Stimulated activated CD4-positive, alpha-beta T cell treated with anti-CD3 and anti-CD28 coated beads, Interleukin-12 subunit alpha, Interleukin-12 subunit beta, amount 100 ng/mL, for 24 hours (primary cell): Measurements from ENCODE around the gene UVSSA.

ENCODE experiments used
- DNase-seq, 2 experiments: peaks; one replicate each; pipeline ENCODE4 v3.0.0-alpha.2; 2020; ENCODE audit warnings: low read depth in 2 of 2

The UVSSA gene

DNA sequence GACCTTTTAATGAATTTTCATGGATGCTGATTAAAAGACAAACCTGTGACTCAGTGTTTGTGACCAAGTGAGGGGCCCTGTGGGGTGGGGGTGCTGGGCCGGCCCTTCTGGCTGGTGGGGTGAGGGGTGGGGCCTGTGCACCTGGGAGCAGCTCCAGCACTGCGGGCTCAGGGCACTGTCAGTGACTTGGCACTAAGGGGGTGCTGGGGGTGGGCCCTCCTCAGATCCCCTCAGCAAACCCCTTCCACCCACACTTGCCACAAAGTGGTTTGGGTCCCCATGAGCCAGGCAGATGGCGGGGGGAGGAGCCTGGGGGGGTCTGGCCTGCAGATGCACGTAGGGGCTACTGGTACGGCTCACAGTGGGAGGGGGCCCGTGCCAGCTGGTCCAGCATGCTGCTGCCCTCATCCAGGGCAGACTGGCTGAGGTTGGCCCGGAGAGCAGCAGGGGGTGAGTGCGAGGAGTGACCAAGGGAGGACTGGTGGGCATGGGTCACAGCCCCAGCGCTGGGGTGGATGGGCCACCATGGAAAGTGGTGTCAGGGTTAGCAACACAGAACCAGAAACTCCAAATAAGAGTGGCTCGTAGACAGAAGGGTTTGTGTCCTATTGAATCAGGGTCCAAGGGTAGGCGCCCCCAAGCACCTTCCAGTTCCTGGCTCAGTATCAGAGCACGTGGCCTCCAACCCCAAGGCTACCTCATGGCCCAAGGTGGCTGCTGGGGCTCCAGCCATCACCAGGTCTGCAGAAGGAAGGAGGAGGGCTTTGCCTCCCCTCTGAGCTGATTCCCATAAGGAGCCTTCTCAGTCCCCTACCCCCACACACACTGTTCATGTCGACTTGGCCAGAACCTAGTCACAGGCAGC lies 49.2 kb downstream of the UVSSA start:
- no peak for DNase-seq

DNA sequence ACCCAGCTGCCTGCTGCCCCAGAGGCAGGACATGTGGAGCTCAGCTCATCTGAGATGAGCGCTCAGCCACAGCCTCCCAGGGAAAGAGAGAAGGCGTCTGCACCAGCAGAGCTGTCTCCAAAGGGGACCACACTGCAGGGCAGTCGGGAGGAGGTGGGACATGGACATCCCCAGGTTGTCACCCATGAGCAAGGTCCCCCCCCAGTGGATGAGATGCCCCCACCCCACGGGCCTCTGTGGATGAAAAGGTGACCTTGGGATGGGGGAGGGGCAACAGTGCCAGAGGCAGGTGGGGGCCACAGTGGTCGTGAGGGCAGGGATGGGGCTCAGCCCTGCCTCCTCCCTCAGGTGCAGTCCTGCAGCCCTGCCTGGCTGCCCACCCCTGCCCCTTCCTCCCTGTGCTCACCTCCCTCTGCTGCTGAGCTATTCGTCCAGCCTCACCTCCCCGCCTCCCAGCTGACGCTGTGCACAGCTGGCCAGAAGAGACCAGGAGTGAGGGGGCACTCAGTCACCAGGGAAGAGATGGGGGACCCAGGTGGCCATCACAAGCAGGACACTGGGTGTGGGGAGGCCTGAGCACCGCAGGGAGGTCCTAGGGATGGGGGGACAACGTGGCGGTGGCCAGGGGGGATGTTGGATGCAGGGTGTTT lies 49.9 kb downstream of the UVSSA start:
- no peak for DNase-seq

GRCh38 chr4:1398681-1399507 lies 51.9 kb downstream of the UVSSA start:
- DNase-seq, result no peak

- no peak for DNase-seq
Observed at GRCh38 chr4:1399508-1400190, 52.6 kb downstream of the UVSSA start.

- no peak for DNase-seq
Observed at GRCh38 chr4:1400191-1400805, 53.3 kb downstream of the UVSSA start.

DNA sequence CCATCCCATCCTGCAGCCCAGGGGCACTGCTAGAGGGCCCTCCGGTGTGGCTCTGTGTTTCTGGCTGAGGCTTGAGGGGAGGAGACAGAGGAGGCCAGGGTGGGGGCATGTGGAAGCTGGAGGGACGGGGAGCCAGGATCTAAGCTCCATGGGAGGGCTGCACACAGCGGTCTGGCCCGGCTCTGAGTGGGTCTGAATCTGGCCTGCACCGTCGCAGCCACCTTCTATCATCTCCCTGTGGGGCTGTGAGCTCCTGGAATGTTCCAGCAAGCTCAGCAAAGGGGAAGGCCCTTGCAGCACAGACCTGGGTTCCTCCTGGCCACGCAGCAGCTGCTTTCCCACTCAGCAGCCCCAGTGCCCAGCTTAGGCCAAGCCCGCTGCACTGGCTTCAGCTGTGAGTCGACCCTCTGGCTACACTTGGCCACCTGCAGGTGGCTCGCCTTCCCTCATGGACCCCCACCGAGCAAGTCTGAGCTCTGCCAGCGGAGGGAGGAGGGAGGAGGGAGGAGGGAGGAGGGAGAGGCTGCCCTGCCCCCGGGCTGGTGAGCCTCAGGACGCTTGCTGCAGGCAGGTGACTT lies 53.9 kb downstream of the UVSSA start:
- no peak for DNase-seq

DNA sequence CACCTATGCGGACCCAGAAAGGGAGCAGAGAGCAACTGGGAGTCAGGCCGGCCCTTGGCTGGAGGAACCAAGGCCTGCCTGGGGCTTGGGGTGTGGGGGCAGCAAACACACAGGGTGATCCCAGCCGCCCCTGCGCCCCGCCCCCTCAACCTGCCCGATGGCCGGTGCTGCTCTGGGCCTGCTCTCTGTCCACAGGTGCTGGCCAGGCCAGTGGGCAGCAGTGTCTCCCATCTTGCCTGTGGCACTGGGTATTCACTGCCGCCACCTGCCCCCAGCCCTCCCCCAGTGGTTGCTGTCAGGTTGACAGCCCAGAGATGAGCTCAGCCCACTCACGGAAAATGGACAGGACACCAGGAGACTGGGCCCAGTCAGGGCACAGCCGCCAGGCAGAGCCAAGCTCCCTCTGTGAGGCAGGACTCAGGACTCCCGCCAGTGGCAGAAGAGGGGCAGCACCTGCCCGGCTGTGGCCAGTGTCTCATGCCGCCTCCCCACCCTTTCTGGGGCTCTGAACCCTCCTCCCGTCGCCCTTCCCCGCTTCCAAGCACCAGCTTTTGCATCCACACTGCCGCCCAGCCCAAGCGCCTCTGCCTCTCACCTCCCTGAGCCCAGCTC lies 54.5 kb downstream of the UVSSA start:
- DNase-seq, result no peak

DNA sequence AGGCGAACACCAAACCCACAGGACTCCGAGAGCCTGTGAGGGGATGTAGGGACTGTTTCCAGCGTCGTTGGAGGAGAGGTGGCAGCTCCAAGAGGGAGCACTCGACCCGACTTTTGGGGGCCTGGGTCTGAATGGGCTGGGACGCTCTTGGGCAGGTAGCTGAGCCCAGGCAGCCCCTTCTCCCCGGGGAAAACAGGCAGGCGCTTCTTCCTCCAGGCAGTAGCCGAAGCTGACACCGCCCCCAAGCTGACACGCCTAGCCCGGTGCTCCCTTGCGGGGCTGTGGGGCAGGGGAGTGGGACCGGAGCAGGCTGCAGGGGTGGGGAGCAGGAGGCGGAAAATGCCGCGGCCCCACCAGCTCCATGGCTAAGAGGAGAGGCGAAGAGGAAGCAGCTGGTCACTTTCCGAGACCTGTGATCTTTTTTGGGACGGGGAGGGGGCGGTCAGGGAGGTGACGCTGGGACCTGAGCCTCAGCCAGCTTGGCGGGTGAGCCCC lies 55.1 kb downstream of the UVSSA start:
- DNase-seq, result no peak

DNA sequence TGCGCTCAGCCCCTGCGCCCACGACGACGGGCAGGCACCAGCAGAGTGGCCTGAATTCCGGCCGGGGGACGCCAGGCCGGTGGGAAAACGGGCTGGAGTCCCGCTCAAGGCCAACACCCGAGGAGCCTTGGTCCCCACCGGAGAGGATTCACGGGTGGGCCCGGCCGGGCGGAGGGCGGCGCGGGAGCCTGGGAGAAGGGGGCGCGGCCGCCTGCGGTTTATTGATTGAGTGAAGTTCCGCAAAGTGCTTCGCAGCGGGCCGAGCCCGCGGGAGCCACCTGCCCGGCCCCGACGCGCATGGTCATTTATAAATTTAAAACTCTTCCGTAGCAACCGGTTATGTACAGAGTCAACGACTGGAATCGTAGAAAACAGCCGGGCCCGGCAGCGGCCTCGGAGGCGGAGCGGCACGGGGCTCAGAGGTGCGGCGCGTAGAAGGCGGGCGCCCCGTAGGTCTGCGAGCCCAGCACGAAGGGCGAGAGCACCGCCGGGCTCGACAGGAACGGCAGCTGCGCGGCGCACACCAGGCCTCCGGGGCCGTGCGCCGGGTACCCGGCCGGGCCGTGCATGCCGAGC lies 55.6 kb downstream of the UVSSA start:
- no peak for DNase-seq

- no peak for DNase-seq
Observed at GRCh38 chr4:1403177-1403583, 56.2 kb downstream of the UVSSA start.

- DNase-seq, result no peak
Observed at GRCh38 chr4:1403591-1404572, 56.9 kb downstream of the UVSSA start.

GRCh38 chr4:1404573-1405253 lies 57.7 kb downstream of the UVSSA start:
- DNase-seq, result no peak

DNA sequence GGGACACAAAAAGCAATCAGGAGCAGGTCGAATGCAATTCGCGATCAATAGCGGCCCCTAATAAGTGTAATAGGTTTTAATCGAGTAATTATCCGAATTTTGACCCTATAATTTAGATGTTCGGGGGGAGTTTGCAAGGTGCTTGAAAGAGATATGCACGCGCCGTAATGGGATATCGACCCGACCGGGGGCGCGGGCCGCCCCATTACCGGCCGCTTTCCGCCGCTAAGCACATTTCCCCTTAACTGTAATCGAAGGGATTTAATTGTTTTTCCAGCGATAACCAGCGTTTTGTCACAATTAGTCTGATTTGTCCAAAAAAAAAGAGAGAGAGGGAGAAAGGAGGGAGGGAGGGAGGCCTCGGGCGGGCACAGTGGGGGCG lies 58.2 kb downstream of the UVSSA start:
- no peak for DNase-seq

- DNase-seq, result no peak
Observed at GRCh38 chr4:1405636-1406393, 58.8 kb downstream of the UVSSA start.

- no peak for DNase-seq
Observed at GRCh38 chr4:1406394-1406980, 59.5 kb downstream of the UVSSA start, which contains the start of gene NKX1-1. Gene NKX1-1 (minus strand): TSS chr4:1406442. CDS start chr4:1406442, 0 bp downstream.

GRCh38 chr4:1406981-1407656 lies 60.1 kb downstream of the UVSSA start:
- DNase-seq, result no peak
